Astrocyte of the cerebellum (primary cell): ENCODE results near the gene UBN2.

Experiments
- DNase-seq: peaks from one replicate; pipeline ENCODE4 v3.0.0-alpha.2; 2011; ENCODE audit warnings: low read depth
- H3K4me3 ChIP-seq: 2 replicates; pipeline ENCODE4 v1.5.1; 2011; ENCODE audit warnings: mild to moderate bottlenecking, low read depth, low read length, moderate library complexity
- in situ Hi-C: cut with HindIII; loops from 2 replicates; pipeline ENCODE4 v1.10.0; 2017; ENCODE audit warnings: low sequenced_read_pairs
- TF ChIP-seq, protein P1 (sequence below): IDR thresholded peaks from 2 replicates; pipeline ENCODE4 v1.5.1; 2012; ENCODE audit warnings: low read length, low read depth, moderate library complexity, mild to moderate bottlenecking; ENCODE audit errors: missing control alignments

The UBN2 gene

GRCh38 chr7:139340037-139340807 is 109.2 kb downstream of the UBN2 start:
- peak overlapping the region; percentile 93 for H3K4me3 ChIP-seq
- TF ChIP-seq, protein P1, sequence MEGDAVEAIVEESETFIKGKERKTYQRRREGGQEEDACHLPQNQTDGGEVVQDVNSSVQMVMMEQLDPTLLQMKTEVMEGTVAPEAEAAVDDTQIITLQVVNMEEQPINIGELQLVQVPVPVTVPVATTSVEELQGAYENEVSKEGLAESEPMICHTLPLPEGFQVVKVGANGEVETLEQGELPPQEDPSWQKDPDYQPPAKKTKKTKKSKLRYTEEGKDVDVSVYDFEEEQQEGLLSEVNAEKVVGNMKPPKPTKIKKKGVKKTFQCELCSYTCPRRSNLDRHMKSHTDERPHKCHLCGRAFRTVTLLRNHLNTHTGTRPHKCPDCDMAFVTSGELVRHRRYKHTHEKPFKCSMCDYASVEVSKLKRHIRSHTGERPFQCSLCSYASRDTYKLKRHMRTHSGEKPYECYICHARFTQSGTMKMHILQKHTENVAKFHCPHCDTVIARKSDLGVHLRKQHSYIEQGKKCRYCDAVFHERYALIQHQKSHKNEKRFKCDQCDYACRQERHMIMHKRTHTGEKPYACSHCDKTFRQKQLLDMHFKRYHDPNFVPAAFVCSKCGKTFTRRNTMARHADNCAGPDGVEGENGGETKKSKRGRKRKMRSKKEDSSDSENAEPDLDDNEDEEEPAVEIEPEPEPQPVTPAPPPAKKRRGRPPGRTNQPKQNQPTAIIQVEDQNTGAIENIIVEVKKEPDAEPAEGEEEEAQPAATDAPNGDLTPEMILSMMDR: peak; percentile 78
- DNase-seq: peak; percentile 100
- in situ Hi-C loops: no loop called here

DNA sequence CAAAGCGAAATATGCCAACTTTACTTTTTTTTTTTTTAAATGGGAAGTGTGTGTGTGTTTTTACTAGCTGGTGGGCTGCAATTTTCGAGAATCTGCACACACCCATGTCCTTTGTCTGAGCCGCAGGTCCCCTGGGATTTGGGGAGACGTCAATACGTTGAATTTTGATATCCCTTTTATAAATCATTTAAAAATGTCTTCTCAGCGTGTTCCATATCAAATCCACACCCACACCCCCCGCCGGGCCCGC is 109.7 kb downstream of the UBN2 start:
- in situ Hi-C loops: no loop called here
- H3K4me3 ChIP-seq: peak overlapping the region; percentile 93
- TF ChIP-seq, protein P1: no peak
- no peak for DNase-seq

GRCh38 chr7:139341058-139341775 is 110.2 kb downstream of the UBN2 start, which contains the start of gene FMC1:
Gene FMC1 (plus strand): TSS chr7:139341337. CDS start chr7:139341385, 48 bp downstream.
- peak within 1 kb of the TSS; percentile 93 for H3K4me3 ChIP-seq
- TF ChIP-seq, protein P1: peak; percentile 27
- in situ Hi-C loops: no loop called here
- peak; percentile 88 for DNase-seq

GRCh38 chr7:139341776-139342226 is 110.8 kb downstream of the UBN2 start:
- peak overlapping the region; percentile 93 for H3K4me3 ChIP-seq
- TF ChIP-seq, protein P1: no peak
- in situ Hi-C loops: no loop called here
- DNase-seq: peak; percentile 70

GRCh38 chr7:139345042-139345441 is 114.0 kb downstream of the UBN2 start:
- TF ChIP-seq, protein P1: no peak
- in situ Hi-C loops: no loop called here
- H3K4me3 ChIP-seq: no peak overlapping the region
- DNase-seq: no peak

DNA sequence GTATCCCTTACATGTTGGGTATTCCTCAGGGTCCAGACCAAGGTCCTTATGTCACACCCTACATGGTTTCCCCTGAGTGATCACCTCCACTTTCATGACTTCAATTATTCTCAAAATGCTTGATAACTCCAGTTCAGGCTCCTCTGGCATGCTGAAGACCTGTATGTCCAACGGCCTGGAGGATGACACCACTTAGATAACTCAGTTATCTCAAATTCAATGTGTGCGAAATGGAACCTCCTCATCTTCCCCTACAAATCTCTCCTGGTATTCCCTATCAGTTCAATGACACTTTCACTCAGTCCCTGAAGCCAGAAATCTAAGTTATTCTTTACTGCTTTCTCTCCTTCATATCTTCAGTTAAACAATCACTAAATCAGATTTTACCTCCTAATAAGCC is 120.0 kb downstream of the UBN2 start:
- TF ChIP-seq, protein P1: no peak

More for the DNA sequence above, 120.0 kb downstream of the UBN2 start:
- no peak overlapping the region for H3K4me3 ChIP-seq
- in situ Hi-C loops: no loop called here
- no peak for DNase-seq
